ENCODE results near the gene DOCK2.

The DOCK2 gene

DNA sequence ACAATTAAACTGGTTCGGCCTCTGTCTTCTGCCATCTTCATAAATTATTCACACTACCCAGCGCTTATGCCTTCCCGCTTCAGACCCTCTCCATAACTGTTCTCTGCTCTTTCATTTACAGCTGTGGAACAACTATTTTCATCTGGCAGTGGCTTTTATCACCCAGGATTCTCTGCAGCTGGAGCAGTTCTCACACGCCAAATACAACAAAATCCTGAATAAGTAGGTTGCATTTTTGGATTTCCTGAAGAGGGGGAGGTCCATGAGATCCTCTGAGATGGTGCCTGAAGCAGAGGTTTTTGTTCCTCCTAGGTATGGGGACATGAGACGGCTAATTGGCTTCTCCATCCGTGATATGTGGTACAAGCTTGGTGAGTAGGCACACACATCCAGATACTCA lies 371.3 kb downstream of the DOCK2 start:
- no peak for DNase-seq (ENCODE audit: insufficient read length, low spot score)
- no peak for FAIRE-seq

DNA sequence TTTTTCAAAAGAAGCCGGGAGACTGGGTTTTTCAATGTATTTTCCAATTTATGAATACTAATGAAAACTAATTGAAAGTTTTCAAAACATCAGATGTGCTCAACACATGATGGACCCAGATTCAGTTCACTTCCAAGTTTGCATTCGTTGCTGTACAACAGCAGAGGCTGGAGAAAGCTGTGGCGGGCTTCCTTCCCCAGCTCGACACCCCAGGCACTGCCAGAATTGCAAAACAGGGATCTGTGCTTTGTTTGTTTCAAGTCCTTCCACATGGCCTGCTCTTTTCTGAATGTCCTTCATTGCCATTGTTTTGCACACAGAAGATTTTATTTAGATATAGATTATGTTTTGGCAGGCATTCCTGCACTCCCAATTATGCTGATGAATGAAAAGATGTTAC lies 373.5 kb downstream of the DOCK2 start:
- DNase-seq (ENCODE audit: insufficient read length, low spot score): no peak
- no peak for FAIRE-seq

GRCh38 chr5:170011751-170012150 lies 374.7 kb downstream of the DOCK2 start:
- FAIRE-seq (no peak), DNase-seq (ENCODE audit: insufficient read length, low spot score) (no peak)

DNA sequence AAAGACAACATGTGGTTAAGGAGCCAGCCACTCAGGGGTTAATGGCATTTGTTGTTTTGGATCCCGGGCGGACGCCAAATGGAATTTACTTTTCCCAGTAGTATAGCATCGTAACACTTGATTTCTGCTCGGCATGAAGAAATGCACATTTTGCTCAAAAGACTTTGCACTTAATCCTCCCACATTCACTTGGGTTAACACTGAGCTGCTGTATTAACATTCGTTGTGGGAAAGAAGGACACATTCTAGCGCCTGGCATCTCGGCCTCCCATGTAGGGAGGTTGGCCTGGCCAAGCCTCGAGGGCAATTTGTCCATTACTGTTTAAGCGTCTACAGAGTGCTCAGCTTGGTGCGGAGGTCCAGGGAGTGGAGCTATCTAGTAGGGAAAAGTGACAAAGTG lies 375.5 kb downstream of the DOCK2 start:
- no peak for FAIRE-seq

GRCh38 chr5:170020423-170020822 lies 383.3 kb downstream of the DOCK2 start:
- FAIRE-seq (peak; percentile 14), DNase-seq (ENCODE audit: insufficient read length, low spot score) (no peak)

More for the DNA sequence above, 375.5 kb downstream of the DOCK2 start:
- DNase-seq (ENCODE audit: insufficient read length, low spot score): no peak

DNA sequence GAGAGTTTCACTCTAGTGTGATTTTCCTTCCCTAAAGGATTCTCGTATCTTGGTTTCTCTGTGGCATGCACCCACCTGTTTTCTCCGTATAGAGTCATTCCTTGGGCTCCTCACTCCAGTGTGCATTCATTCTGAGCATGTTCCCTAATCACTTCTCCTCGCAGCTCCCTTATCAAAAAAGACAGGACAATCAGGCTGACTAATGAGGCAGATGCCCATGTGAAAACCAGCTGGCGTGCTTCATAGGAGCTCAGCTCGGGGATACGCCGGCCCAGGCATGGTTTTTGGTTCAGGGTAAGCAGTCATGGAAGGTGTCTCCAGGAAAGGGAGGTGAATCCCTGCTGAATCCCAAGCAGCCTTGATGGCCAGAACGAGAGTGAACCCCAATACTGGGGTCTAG lies 384.4 kb downstream of the DOCK2 start:
- DNase-seq (ENCODE audit: insufficient read length, low spot score) (no peak), FAIRE-seq (no peak)

DNA sequence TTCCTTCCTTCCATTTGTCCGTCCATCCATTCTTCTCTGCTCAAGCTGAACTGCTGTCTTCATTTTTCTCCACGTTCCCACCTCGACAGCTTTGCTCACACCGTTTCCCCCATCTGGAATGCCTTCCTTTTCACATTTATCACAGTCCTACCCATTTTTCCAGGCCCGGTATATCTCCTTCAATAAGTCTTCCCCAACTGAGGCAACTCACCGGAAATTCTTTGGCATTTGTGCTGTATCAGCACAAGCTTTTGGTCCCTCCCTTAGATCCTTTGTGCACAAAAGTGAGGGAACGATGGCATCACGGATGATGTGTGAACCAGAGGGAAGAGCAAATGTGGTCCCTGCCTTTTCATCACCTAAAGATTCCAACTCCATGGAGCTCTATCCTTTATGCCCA lies 388.8 kb downstream of the DOCK2 start:
- DNase-seq (ENCODE audit: insufficient read length, low spot score) (no peak), FAIRE-seq (no peak)

GRCh38 chr5:170028124-170028523 lies 391.0 kb downstream of the DOCK2 start:
- FAIRE-seq: no peak

DNA sequence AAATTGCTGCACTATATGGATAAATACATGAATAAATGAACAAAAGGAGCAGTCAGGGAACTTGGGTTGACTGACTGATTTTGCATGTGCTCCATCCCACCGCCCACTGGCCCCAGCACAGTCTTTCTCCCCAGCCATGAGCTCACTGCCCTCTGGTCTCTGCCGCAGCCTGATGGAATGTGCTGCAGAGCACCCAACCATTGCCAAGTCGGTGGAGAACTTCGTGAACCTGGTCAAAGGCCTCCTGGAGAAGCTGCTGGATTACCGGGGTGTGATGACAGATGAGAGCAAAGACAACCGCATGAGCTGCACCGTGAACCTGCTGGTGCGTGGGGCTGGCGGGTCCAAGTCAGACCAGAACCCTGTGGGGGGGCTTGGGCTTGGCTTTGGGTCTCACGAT lies 397.2 kb downstream of the DOCK2 start:
- DNase-seq (ENCODE audit: insufficient read length, low spot score) (no peak), FAIRE-seq (no peak)

More at GRCh38 chr5:170028124-170028523, 391.0 kb downstream of the DOCK2 start:
- no peak for DNase-seq (ENCODE audit: insufficient read length, low spot score)

- FAIRE-seq: no peak
Observed at GRCh38 chr5:170038241-170038640, 401.2 kb downstream of the DOCK2 start.

DNA sequence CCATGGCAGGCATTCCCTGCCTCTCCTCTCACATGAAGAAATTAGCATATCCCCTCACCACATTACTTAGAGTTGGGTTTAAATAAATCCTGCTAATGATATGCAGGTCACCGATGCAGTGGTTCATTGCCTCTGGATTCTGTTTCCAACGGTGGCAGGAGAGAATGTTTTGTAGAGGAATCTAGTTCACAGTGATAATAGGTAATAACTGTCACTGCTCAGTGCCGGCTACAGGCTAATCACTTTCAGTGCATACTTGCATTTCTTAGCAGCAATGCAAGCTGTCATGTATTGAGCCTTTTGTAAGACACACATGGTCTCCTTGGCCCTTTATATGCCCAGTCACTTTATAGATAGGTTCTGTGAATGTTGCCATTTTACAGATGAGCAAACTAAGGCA lies 402.8 kb downstream of the DOCK2 start:
- no peak for DNase-seq (ENCODE audit: insufficient read length, low spot score)
- no peak for FAIRE-seq

More at GRCh38 chr5:170038241-170038640, 401.2 kb downstream of the DOCK2 start:
- no peak for DNase-seq (ENCODE audit: insufficient read length, low spot score)

- no peak for FAIRE-seq
- no peak for DNase-seq (ENCODE audit: insufficient read length, low spot score)
Observed at GRCh38 chr5:170046241-170046640, 409.2 kb downstream of the DOCK2 start.

- FAIRE-seq: no peak
- no peak for DNase-seq (ENCODE audit: insufficient read length, low spot score)
Observed at GRCh38 chr5:170049713-170050112, 412.6 kb downstream of the DOCK2 start.

DNA sequence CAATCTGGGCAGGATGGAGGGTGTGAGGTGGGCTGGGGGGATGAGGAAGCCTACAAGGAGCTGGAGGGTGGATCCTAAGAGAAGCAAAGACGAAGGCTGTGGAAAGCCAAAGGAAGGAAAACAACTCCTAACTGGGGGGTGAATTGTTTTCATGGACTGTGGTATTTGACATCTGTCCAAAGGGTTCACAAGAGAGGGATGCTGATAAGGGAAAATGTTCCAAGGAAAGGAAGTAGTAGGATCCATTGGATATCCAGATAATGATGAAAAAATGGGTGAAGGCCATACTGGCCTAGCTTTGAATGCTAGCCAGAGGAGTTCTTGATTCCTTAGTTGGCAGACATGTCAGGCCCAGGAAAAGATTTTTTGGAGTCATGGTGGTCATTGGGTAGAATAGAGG lies 416.8 kb downstream of the DOCK2 start:
- no peak for DNase-seq (ENCODE audit: insufficient read length, low spot score)

DNA sequence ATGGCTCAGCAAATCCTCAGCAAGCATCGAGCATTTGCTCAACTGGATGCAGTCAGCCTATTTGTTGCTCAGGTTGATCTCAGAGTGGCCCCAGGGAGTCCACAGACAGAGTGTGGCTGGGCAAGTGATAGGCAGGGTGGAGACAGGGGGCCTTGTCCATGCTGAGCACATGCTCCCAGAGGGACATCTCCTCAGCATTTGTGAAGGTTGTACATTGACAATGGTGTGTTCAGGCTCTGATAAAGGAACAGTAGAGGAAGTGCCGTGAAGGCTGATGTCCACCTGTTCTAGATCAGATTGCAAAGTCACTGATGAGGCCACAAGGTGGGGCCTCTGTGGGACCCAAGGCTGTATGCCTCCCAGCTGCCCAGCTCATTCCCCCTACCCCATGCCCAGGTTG lies 418.5 kb downstream of the DOCK2 start:
- DNase-seq (ENCODE audit: insufficient read length, low spot score) (no peak), FAIRE-seq (no peak)

More for the DNA sequence above, 416.8 kb downstream of the DOCK2 start:
- FAIRE-seq: no peak

DNA sequence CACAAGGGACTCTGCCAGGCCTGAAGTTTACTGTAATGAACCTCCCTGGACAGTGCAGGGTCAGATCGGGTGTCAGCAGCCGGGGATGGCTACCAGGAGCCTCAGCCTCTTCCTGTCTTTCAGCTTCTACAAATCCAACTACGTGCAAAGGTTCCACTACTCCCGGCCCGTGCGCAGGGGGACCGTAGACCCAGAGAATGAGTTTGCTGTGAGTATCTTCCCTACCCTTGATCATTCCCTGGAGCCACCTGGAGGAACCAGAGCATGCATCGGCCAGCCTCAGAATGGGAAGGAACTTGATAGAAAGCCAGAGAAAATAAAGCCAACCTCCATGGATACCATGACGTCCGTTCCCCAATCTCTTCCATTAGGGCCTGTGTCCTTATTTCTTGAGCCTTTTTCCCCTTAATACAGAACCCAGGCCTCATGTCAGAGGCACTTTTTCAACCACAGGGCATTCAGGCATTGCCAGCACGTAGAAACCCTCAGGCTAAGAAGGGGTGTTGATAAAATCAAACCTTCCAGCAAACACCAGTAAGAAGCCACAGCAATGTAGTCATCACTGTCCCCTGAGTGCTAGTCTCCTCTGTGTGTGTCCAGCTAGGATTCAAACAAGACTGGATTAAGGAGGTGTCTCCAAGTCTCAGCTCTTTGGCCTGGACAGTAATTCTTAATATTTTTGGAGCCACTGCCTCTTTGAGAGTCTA lies 419.6 kb downstream of the DOCK2 start:
- DNase-seq (ENCODE audit: insufficient read length, low spot score): no peak
- FAIRE-seq: no peak

DNA sequence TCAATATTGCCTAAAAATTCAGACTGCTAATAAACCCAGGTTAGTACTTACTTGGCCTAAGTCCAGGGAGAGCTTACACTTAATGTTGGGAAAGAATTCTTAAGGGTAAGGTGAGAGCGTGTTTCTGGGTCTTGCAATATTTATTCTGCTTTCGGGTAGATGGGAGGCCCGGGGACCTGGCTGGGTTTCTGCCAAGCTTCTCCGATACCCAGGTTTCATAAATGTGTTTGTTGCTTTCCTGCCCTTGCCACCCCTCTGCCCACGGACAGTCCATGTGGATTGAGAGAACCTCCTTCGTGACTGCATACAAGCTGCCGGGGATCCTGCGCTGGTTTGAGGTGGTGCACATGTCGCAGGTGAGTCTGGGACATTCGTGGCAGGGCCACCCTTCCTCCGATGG lies 420.2 kb downstream of the DOCK2 start:
- FAIRE-seq: no peak

DNA sequence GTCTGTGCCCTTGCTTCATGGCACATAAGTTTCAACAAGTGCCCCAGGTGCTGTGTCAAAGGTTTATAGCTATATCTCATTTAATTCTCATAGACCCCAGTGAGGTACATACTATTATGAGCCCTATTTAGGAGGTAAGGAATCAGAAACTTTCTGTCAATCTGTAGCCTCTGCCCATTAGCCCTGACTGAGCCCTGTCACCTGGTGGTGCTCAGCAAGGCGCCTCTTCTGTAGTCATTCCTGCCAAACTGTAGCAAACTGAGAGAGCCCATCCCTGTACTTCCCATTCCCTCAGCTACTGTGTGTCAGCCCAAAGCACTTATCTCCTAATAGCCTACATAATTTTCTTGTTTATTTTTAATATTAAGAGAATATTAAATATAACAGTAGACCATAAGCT lies 422.1 kb downstream of the DOCK2 start:
- FAIRE-seq (no peak), DNase-seq (ENCODE audit: insufficient read length, low spot score) (no peak)

More for the DNA sequence above, 420.2 kb downstream of the DOCK2 start:
- DNase-seq (ENCODE audit: insufficient read length, low spot score): no peak

DNA sequence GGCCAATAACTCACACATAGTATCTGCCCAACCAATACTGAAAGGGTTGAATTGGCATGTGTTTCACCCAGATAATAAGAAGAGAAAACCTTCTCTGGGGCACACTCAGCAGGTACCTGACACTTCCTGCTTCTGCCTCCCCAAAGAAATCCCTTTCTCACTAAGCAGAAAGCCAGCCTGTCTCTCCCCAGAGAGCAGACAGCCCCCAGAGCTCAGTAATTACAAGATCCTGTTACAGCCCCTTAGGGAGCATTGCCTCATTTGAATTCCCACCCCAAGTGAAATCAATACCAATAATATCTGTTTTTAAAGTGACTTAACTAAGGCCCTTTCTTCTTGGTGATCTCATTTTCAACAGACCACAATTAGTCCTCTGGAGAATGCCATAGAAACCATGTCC lies 430.1 kb downstream of the DOCK2 start:
- no peak for DNase-seq (ENCODE audit: insufficient read length, low spot score)
- FAIRE-seq: no peak

- FAIRE-seq: no peak
- DNase-seq (ENCODE audit: insufficient read length, low spot score): no peak
Observed at GRCh38 chr5:170067574-170068170, 430.6 kb downstream of the DOCK2 start.

GRCh38 chr5:170069512-170069911 lies 432.4 kb downstream of the DOCK2 start:
- DNase-seq (ENCODE audit: insufficient read length, low spot score) (no peak), FAIRE-seq (no peak)

Measured in GM19239 (cell line).